Esophagus squamous epithelium (tissue), 4 donors: ENCODE results near the gene EDDM13. TPM values are rescaled to one million over a fixed set of nuclear protein-coding genes. Genes with fewer than 3 reads are reported as not detected.

Source experiments
- small RNA-seq, 4 donors: library from RNA; depleted of rRNA; stranded (forward); fragments of <200 nt; gene quantifications; one replicate each; pipeline ENCODE3, GENCODE V24; 2016
- total RNA-seq, 4 donors: library from RNA; depleted of rRNA; stranded (reverse); fragments of >200 nt; gene quantifications; one replicate each; pipeline ENCODE4 v1.1.0, GENCODE V29; 2016

The EDDM13 gene
- total RNA-seq, 4 donors from 2014 or later = 0.95 to 2.4 TPM; not detected in 2

Small RNA genes within 50 kb of the gene (small RNA-seq; reads per million reads assigned to genes)
- gene RF00019 = 0 reads per million in 4 donors

Other genes starting within 250 kb of the EDDM13 start
- gene ZNF787, start 151.5 kb upstream of the EDDM13 start, total RNA-seq = 10 to 100 TPM in 3 of 4 donors, 1 to 10 TPM in 1; 9.9 to 21.3 (median 13.1) TPM
- gene ZNF444, start 131.5 kb upstream of the EDDM13 start, total RNA-seq = 10 to 100 TPM; 10.6 to 22.1 (median 15.6) TPM
- gene GALP, start 96.7 kb upstream of the EDDM13 start, total RNA-seq = not detected
- gene ZSCAN5B, start 75.0 kb upstream of the EDDM13 start, total RNA-seq = not detected
- not detected for gene ZSCAN5C, start 70.5 kb upstream of the EDDM13 start, total RNA-seq
- gene ZSCAN5A, start 42.1 kb downstream of the EDDM13 start, total RNA-seq = 10 to 100 TPM in 1 of 4 donors, 1 to 10 TPM in 3; 2.8 to 13.2 (median 6.8) TPM
- gene ZNF582, start 120.8 kb downstream of the EDDM13 start, total RNA-seq = 1 to 10 TPM in 1 of 4 donors, under 1 TPM in 3; 0.44 to 2.3 (median 0.86) TPM
- gene ZNF583, start 131.6 kb downstream of the EDDM13 start, total RNA-seq = 1 to 10 TPM in 3 of 4 donors, under 1 TPM in 1; 0.88 to 6.1 (median 2.8) TPM
- gene ZNF667, start 204.6 kb downstream of the EDDM13 start, total RNA-seq = 1 to 10 TPM in 1 of 4 donors, under 1 TPM in 3; 0.31 to 2.9 (median 0.59) TPM
- 1 to 10 TPM in 2 of 4 donors, under 1 TPM in 2; 0.80 to 5.0 (median 1.5) TPM for gene ZNF471, start 235.1 kb downstream of the EDDM13 start, total RNA-seq